T-helper 1 cell treated with Interleukin-12 subunit alpha and Interleukin-12 subunit beta and Interleukin-4 antibody, amounts not matched to agents 30 μg/mL and 1 μg/mL, for 36 hours (primary cell): Measurements from ENCODE around the gene C3orf33.
"Not testable (repeated sequence)": the region's sequence is repeated elsewhere in the genome, so short reads cannot be mapped to it uniquely, and the experiment has no call there.

Source experiments
- H3K27ac Mint-ChIP-seq: one replicate; pipeline ENCODE4 v1.8.0; 2021; ENCODE audit warnings: mild to moderate bottlenecking, mixed read lengths
- H3K27me3 Mint-ChIP-seq: one replicate; pipeline ENCODE4 v1.8.0; 2021; ENCODE audit warnings: low read depth, mixed read lengths
- H3K36me3 Mint-ChIP-seq: one replicate; pipeline ENCODE4 v1.8.0; 2021; ENCODE audit warnings: low read depth, mixed read lengths
- H3K4me1 Mint-ChIP-seq: one replicate; pipeline ENCODE4 v1.8.0; 2021; ENCODE audit warnings: low read depth, mixed read lengths
- H3K4me3 Mint-ChIP-seq: one replicate; pipeline ENCODE4 v1.8.0; 2021; ENCODE audit warnings: mild to moderate bottlenecking, moderate library complexity, mixed read lengths
- H3K9me3 Mint-ChIP-seq: one replicate; pipeline ENCODE4 v1.8.0; 2021; ENCODE audit warnings: mixed read lengths

C3orf33 gene

DNA sequence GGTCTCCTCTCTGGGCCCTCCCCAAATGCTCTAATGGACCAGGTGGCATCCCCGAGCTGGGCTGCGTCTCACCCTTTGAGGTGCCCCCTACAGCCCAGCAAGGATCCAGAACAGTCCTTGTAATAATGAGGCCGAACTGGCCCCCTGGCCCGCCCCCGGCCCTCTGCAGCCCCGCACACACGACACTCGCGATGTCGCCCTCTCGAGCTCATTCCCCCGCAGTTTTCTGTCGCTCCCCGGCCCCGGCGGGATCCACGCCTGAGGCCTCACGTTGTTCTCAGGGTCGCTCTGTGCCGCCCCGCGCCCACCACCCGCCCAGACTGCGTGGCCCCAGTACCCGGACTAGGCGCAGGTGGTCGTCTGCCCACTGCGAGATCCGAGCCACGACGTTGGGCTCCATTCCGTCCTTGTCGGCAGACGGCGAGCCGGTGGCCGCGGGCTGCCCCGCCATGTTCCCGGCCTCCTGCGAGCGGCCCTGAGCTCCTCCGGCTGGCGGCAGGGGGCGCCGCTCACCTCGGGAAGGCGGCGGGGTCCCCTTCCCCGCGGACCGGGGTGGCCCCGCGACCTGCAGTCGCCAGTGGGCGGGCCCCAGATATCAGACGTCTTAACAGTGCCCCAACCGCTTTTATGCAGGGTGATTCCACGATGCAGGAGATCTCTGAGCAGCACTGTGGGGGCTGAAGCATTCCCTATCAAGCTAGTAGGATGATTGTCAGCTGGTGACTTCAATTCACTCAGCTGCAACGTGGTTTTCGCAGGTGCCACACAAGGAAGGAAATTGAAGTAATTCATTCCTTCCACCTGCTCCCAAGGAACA is at the start of gene C3orf33:
TSS of gene C3orf33 (minus strand) at position 477 of the 817 bp plus-strand sequence. CDS start at position 451, 26 bp downstream.
- Mint-ChIP-seq H3K36me3 (peaks cover 1% of the 10 kb centered on the region), H3K27ac (peak within 1 kb of the TSS; percentile 43), H3K4me3 (peak within 1 kb of the TSS; percentile 84), H3K9me3 (no peaks in the 10 kb centered on the region), H3K27me3 (peaks cover 19% of the 10 kb centered on the region), H3K4me1 (peaks cover 1% of the 10 kb centered on the region)

- Mint-ChIP-seq H3K27ac (peak within 1 kb of the TSS; percentile 99), H3K9me3 (no peaks in the 10 kb centered on the region), H3K36me3 (peaks cover 29% of the 10 kb centered on the region), H3K4me3 (peak within 1 kb of the TSS; percentile 90), H3K27me3 (no peaks in the 10 kb centered on the region), H3K4me1 (peaks cover 28% of the 10 kb centered on the region)
Observed at GRCh38 chr3:155854141-155854940, 48.3 kb upstream of the C3orf33 start, which contains the start of gene SLC33A1. Gene SLC33A1, minus strand, starts transcription at chr3:155854427. Its CDS starts 430 bp downstream, at chr3:155853997.

DNA sequence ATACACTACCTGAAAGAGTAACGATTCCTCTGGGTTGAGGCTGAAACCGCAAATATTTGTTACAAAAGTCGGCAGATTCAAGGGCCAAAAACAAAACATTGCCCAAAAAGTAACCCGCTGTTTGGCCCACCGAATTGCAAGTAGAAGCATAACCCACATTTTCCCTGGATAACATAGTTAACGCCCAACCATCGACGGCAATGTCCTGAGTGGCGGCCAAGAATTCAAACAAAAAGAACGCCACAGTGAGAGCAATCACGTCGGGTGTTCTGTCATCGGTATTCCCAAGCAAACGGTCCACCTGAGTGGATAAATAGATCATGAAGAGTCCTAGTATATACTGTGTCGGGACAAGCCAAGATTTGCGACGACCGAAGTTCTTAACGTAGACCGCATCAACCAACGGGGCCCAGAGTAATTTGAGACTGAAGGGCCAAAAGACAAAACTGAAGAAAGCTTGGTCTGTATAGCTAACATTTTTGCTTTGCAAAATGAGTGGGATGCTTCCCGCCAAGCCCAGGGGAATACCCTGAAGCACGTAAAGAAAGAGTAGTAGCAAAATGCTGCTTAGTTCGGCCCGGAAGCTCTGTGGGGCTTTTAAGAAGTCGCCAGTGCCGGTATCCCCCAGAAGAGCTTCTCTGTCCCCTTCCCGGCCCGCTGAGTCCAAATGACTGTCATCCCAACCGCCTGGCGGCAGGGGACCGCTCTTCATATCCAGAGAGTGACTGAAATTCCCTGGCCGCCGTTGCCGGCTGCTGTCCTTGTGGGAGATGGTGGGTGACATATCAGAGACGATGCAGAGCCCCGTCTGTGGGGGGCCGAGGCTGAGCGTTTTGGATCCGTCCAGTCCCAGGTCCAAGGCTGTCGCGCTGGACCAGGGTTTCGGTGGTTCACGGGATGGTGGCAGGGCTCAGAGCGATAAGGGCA is 47.4 kb upstream of the C3orf33 start:
- Mint-ChIP-seq H3K9me3 (no peaks in the 10 kb centered on the region), H3K4me1 (peaks cover 32% of the 10 kb centered on the region), H3K36me3 (peaks cover 31% of the 10 kb centered on the region), H3K27me3 (no peaks in the 10 kb centered on the region), H3K27ac (peak overlapping the region; percentile 99), H3K4me3 (peak overlapping the region; percentile 90)

GRCh38 chr3:155852341-155852740 is 46.3 kb upstream of the C3orf33 start:
- Mint-ChIP-seq H3K27me3 (no peaks in the 10 kb centered on the region), H3K36me3 (peaks cover 36% of the 10 kb centered on the region), H3K9me3 (no peaks in the 10 kb centered on the region), H3K4me1 (peaks cover 39% of the 10 kb centered on the region), H3K4me3 (peak overlapping the region; percentile 90), H3K27ac (peak overlapping the region; percentile 99)

GRCh38 chr3:155849404-155849803 is 43.3 kb upstream of the C3orf33 start:
- not testable (repeated sequence) for H3K9me3 Mint-ChIP-seq, H3K27ac Mint-ChIP-seq
- peak overlapping the region; percentile 44 for H3K4me3 Mint-ChIP-seq

GRCh38 chr3:155847993-155848392 is 41.9 kb upstream of the C3orf33 start:
- peaks cover 50% of the 10 kb centered on the region for H3K4me1 Mint-ChIP-seq
- no peaks in the 10 kb centered on the region for H3K27me3 Mint-ChIP-seq
- H3K4me3 Mint-ChIP-seq = no peak overlapping the region
- H3K9me3 Mint-ChIP-seq = no peaks in the 10 kb centered on the region
- H3K27ac Mint-ChIP-seq = no peak overlapping the region
- H3K36me3 Mint-ChIP-seq = peaks cover 34% of the 10 kb centered on the region

More at GRCh38 chr3:155849404-155849803, 43.3 kb upstream of the C3orf33 start:
- H3K27me3 Mint-ChIP-seq = not testable (repeated sequence)
- Mint-ChIP-seq H3K4me1 (peaks cover 44% of the 10 kb centered on the region), H3K36me3 (peaks cover 37% of the 10 kb centered on the region)

GRCh38 chr3:155846119-155846518 is 40.0 kb upstream of the C3orf33 start:
- Mint-ChIP-seq H3K4me3 (peak overlapping the region; percentile 3), H3K36me3 (peaks cover 20% of the 10 kb centered on the region), H3K27me3 (no peaks in the 10 kb centered on the region), H3K9me3 (no peaks in the 10 kb centered on the region), H3K4me1 (peaks cover 36% of the 10 kb centered on the region), H3K27ac (no peak overlapping the region)

GRCh38 chr3:155843569-155843968 is 37.5 kb upstream of the C3orf33 start:
- H3K4me1 Mint-ChIP-seq = peaks cover 27% of the 10 kb centered on the region
- no peak overlapping the region for H3K27ac Mint-ChIP-seq
- H3K9me3 Mint-ChIP-seq = no peaks in the 10 kb centered on the region
- peaks cover 16% of the 10 kb centered on the region for H3K36me3 Mint-ChIP-seq
- H3K4me3 Mint-ChIP-seq = no peak overlapping the region
- no peaks in the 10 kb centered on the region for H3K27me3 Mint-ChIP-seq

- Mint-ChIP-seq H3K27ac (no peak overlapping the region), H3K27me3 (no peaks in the 10 kb centered on the region), H3K9me3 (no peaks in the 10 kb centered on the region), H3K4me1 (peaks cover 10% of the 10 kb centered on the region), H3K36me3 (peaks cover 15% of the 10 kb centered on the region), H3K4me3 (no peak overlapping the region)
Observed at GRCh38 chr3:155835341-155836071, 29.4 kb upstream of the C3orf33 start.

DNA sequence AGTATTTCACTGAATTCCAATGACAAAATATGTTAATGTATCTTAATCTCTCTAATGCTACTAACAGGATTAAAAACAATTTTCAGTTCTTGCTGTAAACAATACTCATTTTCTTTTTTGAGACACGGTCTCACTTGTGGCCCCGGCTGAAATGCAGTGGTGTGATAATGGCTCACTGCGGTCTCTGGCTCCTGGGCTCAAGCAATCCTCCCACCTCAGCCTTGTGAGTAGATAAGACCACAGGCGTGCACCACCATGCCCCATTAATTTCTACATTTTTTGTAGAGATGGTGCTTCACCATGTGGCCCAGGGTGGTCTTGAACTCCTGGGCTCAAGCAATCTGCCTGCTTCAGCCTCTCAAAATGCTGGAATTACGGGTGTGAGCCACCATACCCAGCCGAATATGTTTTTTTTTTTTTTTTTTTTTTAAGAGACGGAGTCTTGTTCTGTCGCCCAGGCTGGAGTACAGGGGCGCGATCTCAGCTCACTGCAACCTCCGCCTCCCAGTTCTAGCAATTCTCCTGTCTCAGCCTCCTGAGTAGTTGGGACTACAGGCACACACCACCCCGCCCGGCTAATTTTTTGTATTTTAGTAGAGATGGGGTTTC is 22.5 kb upstream of the C3orf33 start:
- H3K27ac Mint-ChIP-seq, H3K9me3 Mint-ChIP-seq, H3K36me3 Mint-ChIP-seq, H3K4me1 Mint-ChIP-seq, H3K27me3 Mint-ChIP-seq, H3K4me3 Mint-ChIP-seq: not testable (repeated sequence)

DNA sequence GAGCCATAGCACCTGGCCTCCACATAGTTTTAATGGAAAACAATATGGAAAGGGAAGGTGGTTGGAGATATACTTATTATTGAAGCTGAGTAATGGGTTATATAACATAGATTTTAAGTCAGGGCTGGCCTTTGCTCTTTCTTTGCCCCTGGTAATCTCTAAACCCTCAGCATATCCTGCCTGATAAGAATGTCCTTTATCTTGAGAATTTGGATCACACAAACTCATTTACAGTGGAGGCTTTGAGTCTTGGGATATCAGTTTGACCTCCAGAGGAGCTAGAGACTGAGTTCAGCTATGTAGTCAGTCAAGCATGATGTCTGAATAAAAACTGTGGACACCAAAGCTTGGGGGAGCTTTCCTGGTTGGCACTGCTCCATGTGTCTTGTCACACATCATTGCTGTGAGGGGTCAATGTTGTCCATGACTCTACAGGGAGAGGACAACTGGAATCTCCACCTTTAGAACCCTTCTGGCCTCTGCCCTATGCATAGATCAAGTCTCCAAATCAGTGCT is 9.0 kb upstream of the C3orf33 start:
- Mint-ChIP-seq H3K4me1 (no peaks in the 10 kb centered on the region), H3K27me3 (peaks cover 11% of the 10 kb centered on the region), H3K27ac (no peak overlapping the region), H3K4me3 (no peak overlapping the region), H3K36me3 (peaks cover 4% of the 10 kb centered on the region), H3K9me3 (no peaks in the 10 kb centered on the region)

- not testable (repeated sequence) for H3K9me3 Mint-ChIP-seq, H3K4me1 Mint-ChIP-seq, H3K36me3 Mint-ChIP-seq, H3K4me3 Mint-ChIP-seq, H3K27ac Mint-ChIP-seq
- peaks cover 23% of the 10 kb centered on the region for H3K27me3 Mint-ChIP-seq
Observed at GRCh38 chr3:155813224-155813623, 7.1 kb upstream of the C3orf33 start.

- Mint-ChIP-seq H3K27ac (no peak overlapping the region), H3K9me3 (no peaks in the 10 kb centered on the region), H3K4me3 (no peak overlapping the region), H3K4me1 (peaks cover 1% of the 10 kb centered on the region), H3K36me3 (no peaks in the 10 kb centered on the region), H3K27me3 (peaks cover 24% of the 10 kb centered on the region)
Observed at GRCh38 chr3:155809181-155809580, 3.1 kb upstream of the C3orf33 start.
